GM10266 (cell line): Measurements from ENCODE around the gene EXOC3L4.

Source experiments
- DNase-seq: peaks from one replicate; pipeline ENCODE4 v3.0.0; 2012; ENCODE audit errors: extremely low spot score
- TF ChIP-seq, protein P1 (sequence below): IDR thresholded peaks from 2 replicates; pipeline ENCODE4 v1.5.1; 2012; ENCODE audit warnings: mild to moderate bottlenecking, low read depth; ENCODE audit not compliant: control insufficient read depth, insufficient read depth; ENCODE audit errors: missing control alignments

Gene EXOC3L4

DNA sequence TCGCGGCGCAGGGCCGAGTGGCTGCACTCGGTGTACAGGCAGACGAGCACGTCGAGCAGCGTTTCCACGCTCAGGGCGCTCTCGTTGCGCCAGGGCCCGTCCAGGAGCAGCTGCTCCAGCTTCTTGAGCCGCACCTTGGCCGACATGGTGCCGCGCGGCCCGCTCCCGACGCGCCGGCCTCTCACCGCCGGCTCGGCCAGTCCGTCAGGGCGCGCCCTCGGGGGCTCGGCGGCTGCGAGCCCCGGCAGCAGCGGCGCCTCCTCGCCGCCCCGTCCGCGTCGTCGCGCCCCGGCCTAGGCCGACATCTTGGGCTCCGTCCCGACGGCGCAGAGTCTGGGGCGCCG lies 37.5 kb upstream of the EXOC3L4 start:
- TF ChIP-seq, protein P1, sequence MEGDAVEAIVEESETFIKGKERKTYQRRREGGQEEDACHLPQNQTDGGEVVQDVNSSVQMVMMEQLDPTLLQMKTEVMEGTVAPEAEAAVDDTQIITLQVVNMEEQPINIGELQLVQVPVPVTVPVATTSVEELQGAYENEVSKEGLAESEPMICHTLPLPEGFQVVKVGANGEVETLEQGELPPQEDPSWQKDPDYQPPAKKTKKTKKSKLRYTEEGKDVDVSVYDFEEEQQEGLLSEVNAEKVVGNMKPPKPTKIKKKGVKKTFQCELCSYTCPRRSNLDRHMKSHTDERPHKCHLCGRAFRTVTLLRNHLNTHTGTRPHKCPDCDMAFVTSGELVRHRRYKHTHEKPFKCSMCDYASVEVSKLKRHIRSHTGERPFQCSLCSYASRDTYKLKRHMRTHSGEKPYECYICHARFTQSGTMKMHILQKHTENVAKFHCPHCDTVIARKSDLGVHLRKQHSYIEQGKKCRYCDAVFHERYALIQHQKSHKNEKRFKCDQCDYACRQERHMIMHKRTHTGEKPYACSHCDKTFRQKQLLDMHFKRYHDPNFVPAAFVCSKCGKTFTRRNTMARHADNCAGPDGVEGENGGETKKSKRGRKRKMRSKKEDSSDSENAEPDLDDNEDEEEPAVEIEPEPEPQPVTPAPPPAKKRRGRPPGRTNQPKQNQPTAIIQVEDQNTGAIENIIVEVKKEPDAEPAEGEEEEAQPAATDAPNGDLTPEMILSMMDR = no peak
- no peak for DNase-seq

DNA sequence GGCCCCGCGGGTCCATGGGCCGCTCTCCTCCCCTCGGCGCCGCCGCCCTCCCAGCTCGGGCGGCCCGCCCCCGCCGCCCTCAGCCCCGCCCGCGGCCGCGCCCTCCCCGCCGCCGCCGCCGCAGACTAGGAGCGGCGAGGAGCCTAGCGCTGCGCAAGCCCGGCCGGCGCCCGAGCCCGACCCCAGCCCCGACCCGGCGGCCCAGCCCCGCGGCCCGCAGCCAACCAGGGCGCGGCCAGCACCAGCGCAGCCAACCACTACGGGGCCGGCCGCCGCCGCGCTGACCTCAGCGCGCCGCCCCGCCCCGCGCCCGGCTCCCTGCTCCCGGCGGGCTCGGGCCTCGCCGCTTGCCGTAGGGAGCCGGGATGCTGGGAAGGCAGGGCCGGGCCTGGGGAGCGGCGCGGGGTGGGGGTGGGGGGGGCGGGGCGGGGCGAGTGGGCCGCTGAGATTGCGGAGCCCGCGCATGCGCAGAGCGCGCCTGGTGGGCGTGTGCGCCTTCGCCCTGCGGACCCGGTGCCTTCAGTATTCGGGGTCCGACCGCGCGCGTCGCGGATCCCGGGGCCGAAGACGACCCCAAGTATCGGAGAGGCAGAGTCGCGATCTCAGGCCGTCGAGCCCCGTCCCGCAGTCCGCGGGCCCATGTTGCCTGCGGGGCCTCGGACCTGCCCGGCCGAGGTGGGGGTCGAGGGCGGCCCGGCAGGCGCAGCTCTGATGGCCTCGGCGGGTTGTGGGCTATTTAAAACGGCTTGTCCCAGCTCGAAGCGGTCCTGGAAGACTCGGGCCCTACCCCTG lies 37.0 kb upstream of the EXOC3L4 start, which contains the start of gene CDC42BPB:
CDC42BPB (minus strand) TSS at position 178 of the 792 bp plus-strand sequence. CDS start 376 bp downstream, outside the sequence.
- DNase-seq = peak; percentile 96
- TF ChIP-seq, protein P1 = no peak

DNA sequence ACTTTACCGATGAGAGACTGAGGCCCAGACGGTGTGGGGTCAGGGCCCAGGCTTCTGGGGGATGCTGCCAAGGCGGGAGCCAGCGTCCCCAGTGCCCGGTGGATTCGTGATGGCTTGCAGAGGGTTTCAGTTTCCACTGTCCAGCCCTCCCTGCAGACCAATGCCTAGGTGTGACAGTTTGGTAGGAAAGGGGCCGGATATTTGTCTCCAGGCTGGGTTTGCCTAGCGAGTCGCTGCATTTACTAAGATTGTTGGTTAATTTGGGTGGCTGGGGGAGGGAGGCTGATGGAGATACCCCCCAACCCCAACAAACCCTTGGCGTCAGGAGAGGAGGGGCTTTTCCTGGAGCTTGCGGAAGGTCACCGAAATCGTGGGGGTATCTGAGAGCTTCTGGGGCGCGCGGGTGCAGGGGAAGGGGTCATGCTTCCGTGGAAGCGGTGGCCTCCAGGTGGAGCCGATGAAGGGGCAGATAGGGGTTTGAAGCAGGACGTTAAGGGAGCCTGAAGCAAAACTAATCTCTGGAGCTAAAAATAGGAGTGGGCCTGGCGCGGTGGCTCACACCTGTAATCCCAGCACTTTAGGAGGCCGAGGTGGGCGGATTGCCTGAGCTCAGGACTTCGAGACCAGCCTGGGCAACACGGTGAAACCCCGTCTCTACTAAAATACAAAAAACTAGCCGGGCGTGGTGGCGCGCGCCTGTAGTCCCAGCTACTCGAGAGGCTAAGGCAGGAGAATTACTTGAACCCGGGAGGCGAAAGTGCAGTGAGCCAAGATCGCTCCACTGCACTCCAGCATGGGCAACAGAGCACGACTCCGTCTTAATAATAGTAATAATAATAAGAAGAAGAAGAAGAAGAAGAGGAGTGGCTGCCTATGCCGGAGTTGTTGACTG lies 36.1 kb upstream of the EXOC3L4 start:
- no peak for DNase-seq
- TF ChIP-seq, protein P1 = no peak

DNA sequence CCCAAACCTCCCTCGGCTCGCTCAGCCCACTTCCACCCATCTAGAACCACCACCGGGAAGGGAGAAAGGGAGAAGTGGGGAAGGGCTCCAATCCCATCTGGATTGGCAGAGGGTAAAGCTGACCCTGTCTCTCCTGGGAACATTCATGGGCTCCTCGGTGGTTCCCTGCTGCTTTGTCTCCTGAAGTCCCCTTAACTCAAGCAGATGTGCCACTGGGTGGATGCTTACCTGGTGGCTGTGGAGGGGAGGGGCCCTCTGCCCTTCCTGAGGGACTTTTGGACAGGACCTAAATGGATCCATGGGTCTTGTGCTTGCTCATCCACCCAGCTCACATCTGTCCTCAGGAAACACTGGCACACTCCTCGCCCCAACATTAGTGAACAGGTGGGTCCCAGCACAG lies 35.0 kb upstream of the EXOC3L4 start:
- TF ChIP-seq, protein P1 = no peak
- no peak for DNase-seq

DNA sequence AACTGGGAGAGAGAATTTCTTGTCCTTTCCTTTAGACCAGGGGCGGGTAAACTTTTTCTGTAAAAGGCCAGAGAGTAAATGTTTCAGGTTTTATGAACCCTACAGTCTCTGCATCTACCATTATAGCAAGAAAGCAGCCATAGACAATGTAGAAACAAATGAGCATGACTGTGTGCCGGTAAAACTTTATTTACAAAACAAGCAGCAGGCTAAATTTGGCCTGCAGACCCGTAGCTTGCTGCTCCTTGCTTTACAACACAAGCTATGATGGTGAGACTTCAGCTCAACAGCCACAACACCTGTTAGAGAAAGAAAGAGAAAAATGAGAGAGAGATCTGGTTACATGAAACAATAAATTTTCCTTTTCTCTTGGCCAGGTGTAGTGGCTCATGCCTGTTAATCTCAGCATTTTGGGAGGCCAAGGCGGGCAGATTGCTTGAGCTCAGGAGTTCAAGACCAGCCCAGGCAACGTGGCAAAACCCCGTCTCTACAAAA lies 33.0 kb upstream of the EXOC3L4 start:
- no peak for DNase-seq
- TF ChIP-seq, protein P1 = no peak

DNA sequence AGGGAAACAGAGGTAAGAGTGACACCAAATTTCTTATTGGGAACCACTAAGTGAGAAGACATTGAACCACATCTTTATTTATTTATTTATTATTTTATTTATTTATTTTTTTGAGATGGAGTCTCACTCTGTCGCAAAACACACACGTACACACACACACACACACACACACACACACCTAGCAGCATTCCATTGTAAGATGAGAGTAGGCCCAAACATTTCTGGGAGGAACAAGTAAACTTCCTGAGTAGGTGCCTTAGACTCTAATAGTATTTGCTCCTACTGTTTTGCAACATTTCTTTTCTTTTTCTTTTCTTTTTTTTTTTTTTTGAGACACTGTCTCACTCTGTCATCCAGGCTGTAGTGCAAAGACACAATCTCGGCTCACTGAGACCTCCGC lies 30.1 kb upstream of the EXOC3L4 start:
- no peak for DNase-seq
- TF ChIP-seq, protein P1 = no peak
